OCI-LY7 (cell line): ENCODE results near the gene RNF115. TPM values are rescaled to one million over a fixed set of nuclear protein-coding genes. Genes with fewer than 3 reads are reported as not detected.
"Not testable (repeated sequence)": the region's sequence is repeated elsewhere in the genome, so short reads cannot be mapped to it uniquely, and the experiment has no call there.

Source experiments
- BruUV-seq: library from RNA; stranded (reverse); fragments of 400-500 nt; replicated peaks from 2 replicates; lab custom pipeline; 2021; lab: Mats Ljungman, UMichigan
- CTCF ChIA-PET: fragments of 300-600 bp; sonication (Branson Sonifier 250); formaldehyde crosslinking; loops from one replicate; lab custom pipeline; 2022; ENCODE audit warnings: antibody characterized with exemption; ENCODE audit not compliant: unreplicated experiment; lab: Charles Lee
- POLR2A ChIA-PET: fragments of 300-600 bp; sonication (Branson Sonifier 250); formaldehyde crosslinking; loops from one replicate; lab custom pipeline; 2022; ENCODE audit warnings: antibody characterized with exemption; lab: Charles Lee
- DNase-seq: peaks from one replicate; pipeline ENCODE4 v3.0.0-alpha.2; 2015; ENCODE audit warnings: low spot score
- H2AFZ ChIP-seq: fragments of 200-600 bp; sonication (generic), shearing (Covaris generic); 2 replicates; pipeline ENCODE4 v1.6.1; 2014; ENCODE audit warnings: mild to moderate bottlenecking, antibody characterized with exemption, low read length, moderate library complexity
- H3K27ac ChIP-seq: fragments of 200-600 bp; sonication (generic); 2 replicates; pipeline ENCODE4 v1.5.1; 2014; ENCODE audit warnings: mixed run types, low read depth, mild to moderate bottlenecking, moderate library complexity, low read length, inconsistent platforms; ENCODE audit not compliant: poor library complexity, severe bottlenecking
- H3K36me3 ChIP-seq: fragments of 200-600 bp; sonication (generic); 2 replicates; pipeline ENCODE4 v1.6.1; 2014; ENCODE audit warnings: mild to moderate bottlenecking, antibody characterized with exemption, low read length, moderate library complexity, mixed read lengths; ENCODE audit not compliant: insufficient read depth
- H3K4me1 ChIP-seq: fragments of 200-600 bp; sonication (generic); 2 replicates; pipeline ENCODE4 v1.5.1; 2014; ENCODE audit warnings: mild to moderate bottlenecking, low read length; ENCODE audit not compliant: insufficient read depth, poor library complexity, severe bottlenecking
- H3K4me2 ChIP-seq: fragments of 200-600 bp; sonication (generic); 2 replicates; pipeline ENCODE4 v1.6.1; 2014; ENCODE audit warnings: mild to moderate bottlenecking, low read length
- H3K4me3 ChIP-seq: fragments of 200-600 bp; sonication (generic); 2 replicates; pipeline ENCODE4 v1.5.1; 2014; ENCODE audit warnings: mild to moderate bottlenecking, low read depth, low read length; ENCODE audit not compliant: poor library complexity, severe bottlenecking
- H3K79me2 ChIP-seq: fragments of 200-600 bp; sonication (generic); 2 replicates; pipeline ENCODE4 v1.6.1; 2016; ENCODE audit warnings: low read depth, mild to moderate bottlenecking, low read length, moderate library complexity, mixed read lengths; ENCODE audit not compliant: insufficient read depth
- H3K9me2 ChIP-seq: fragments of 200-600 bp; sonication (generic); 2 replicates; pipeline ENCODE4 v1.6.1; 2016; ENCODE audit warnings: mild to moderate bottlenecking, low read length, mixed read lengths; ENCODE audit not compliant: insufficient read depth
- H3K9me3 ChIP-seq: fragments of 200-600 bp; sonication (generic); 2 replicates; pipeline ENCODE4 v1.6.1; 2014; ENCODE audit warnings: mild to moderate bottlenecking, mixed run types, low read length, mixed read lengths
- H4K20me1 ChIP-seq: fragments of 200-600 bp; sonication (generic); 2 replicates; pipeline ENCODE4 v1.6.1; 2014; ENCODE audit warnings: mild to moderate bottlenecking, antibody characterized with exemption, low read length, moderate library complexity, mixed read lengths; ENCODE audit not compliant: insufficient read depth
- CTCF ChIP-seq: fragments of 200-600 bp; sonication (generic); conservative IDR thresholded peaks from 2 replicates; pipeline ENCODE4 v1.5.1; 2014; ENCODE audit warnings: mild to moderate bottlenecking, antibody characterized with exemption, low read length, moderate library complexity, mixed read lengths
- EZH2phosphoT487 ChIP-seq: fragments of 200-600 bp; sonication (generic); IDR thresholded peaks from 2 replicates; pipeline ENCODE4 v1.6.1; 2018; ENCODE audit warnings: low read depth, borderline replicate concordance, mild to moderate bottlenecking, mixed run types, antibody characterized with exemption, low read length, moderate library complexity, mixed read lengths
- intact Hi-C: fragments of 100-400 bp; cut with micrococcal nuclease; formaldehyde crosslinking; loops from one replicate; pipeline ENCODE4 v1.10.0; 2022; ENCODE audit not compliant: unreplicated experiment
- total RNA-seq, 2 experiments: library from RNA; depleted of rRNA in 1 of 2; stranded (reverse); fragments of >200 nt in 1 of 2; shearing (Covaris generic) in 1 of 2; gene quantifications; 2 replicates each; pipeline ENCODE4 v1.2.3, GENCODE V29; 2014 to 2022

RNF115 gene
- total RNA-seq, 2 experiments from 2014 or later: 14.8 to 24.0 TPM

- POLR2A ChIA-PET: interaction anchor here (0.6 kb wide), 1 partner anchor 83 kb away, joined by 3 read pairs; no protein-coding TSS in a partner anchor
Observed at GRCh38 chr1:145729666-145730436, 94.0 kb downstream of the RNF115 start.

GRCh38 chr1:145729196-145729595 is 94.7 kb downstream of the RNF115 start:
- POLR2A ChIA-PET: interaction anchor here (0.6 kb wide), 1 partner anchor 83 kb away, joined by 3 read pairs; no protein-coding TSS in a partner anchor
- TF ChIP-seq CTCF (no peak), EZH2phosphoT487 (no peak)
- Histone ChIP-seq H4K20me1 (no peaks in the 10 kb centered on the region), H3K4me2 (no peak overlapping the region), H3K27ac (no peak overlapping the region), H2AFZ (no peak overlapping the region), H3K79me2 (no peaks in the 10 kb centered on the region), H3K9me3 (no peaks in the 10 kb centered on the region), H3K4me3 (no peak overlapping the region), H3K4me1 (no peaks in the 10 kb centered on the region), H3K9me2 (no peaks in the 10 kb centered on the region), H3K36me3 (no peaks in the 10 kb centered on the region)
- no TSS peak for BruUV-seq
- DNase-seq: no peak
- CTCF ChIA-PET: no interaction called here
- intact Hi-C loops: no loop called here

More at GRCh38 chr1:145729666-145730436, 94.0 kb downstream of the RNF115 start:
- H3K36me3 ChIP-seq: no peaks in the 10 kb centered on the region
- H3K9me3 ChIP-seq: no peaks in the 10 kb centered on the region
- BruUV-seq: no TSS peak
- CTCF ChIA-PET: no interaction called here
- intact Hi-C loops: loop anchor here (10.0 kb wide), 1 partner anchor 45 kb away; no protein-coding TSS in a partner anchor
- TF ChIP-seq EZH2phosphoT487 (no peak), CTCF (no peak)
- H3K4me3 ChIP-seq: no peak overlapping the region
- H4K20me1 ChIP-seq: no peaks in the 10 kb centered on the region
- H3K27ac ChIP-seq: no peak overlapping the region
- no peaks in the 10 kb centered on the region for H3K79me2 ChIP-seq
- no peaks in the 10 kb centered on the region for H3K9me2 ChIP-seq
- no peak overlapping the region for H3K4me2 ChIP-seq
- H2AFZ ChIP-seq: no peak overlapping the region
- no peaks in the 10 kb centered on the region for H3K4me1 ChIP-seq
- no peak for DNase-seq

- H3K4me2 ChIP-seq, H3K9me3 ChIP-seq, H3K9me2 ChIP-seq, H3K4me3 ChIP-seq, H3K79me2 ChIP-seq, intact Hi-C loops, DNase-seq, POLR2A ChIA-PET, H4K20me1 ChIP-seq, H2AFZ ChIP-seq, BruUV-seq, H3K27ac ChIP-seq, CTCF ChIA-PET, H3K4me1 ChIP-seq, H3K36me3 ChIP-seq: not testable (repeated sequence)
Observed at GRCh38 chr1:145726193-145726592, 97.7 kb downstream of the RNF115 start.
